Muscle of leg (tissue), 11 donors: ENCODE data around the gene CACNA2D1. TPM values are rescaled to one million over a fixed set of nuclear protein-coding genes. Genes with fewer than 3 reads are reported as not detected.
"Not testable (repeated sequence)": the region's sequence is repeated elsewhere in the genome, so short reads cannot be mapped to it uniquely, and the experiment has no call there.

Experiments
- DNase-seq: peaks from one replicate; pipeline ENCODE4 v3.0.0; 2013
- H3K27ac ChIP-seq: one replicate; pipeline ENCODE4 v1.5.1; 2013; ENCODE audit warnings: mild to moderate bottlenecking, low read length, control low read depth
- H3K27me3 ChIP-seq: one replicate; pipeline ENCODE4 v1.6.1; 2013; ENCODE audit warnings: low read length; ENCODE audit not compliant: control insufficient read depth, insufficient read depth
- H3K36me3 ChIP-seq: one replicate; pipeline ENCODE4 v1.6.1; 2013; ENCODE audit warnings: low read length; ENCODE audit not compliant: control insufficient read depth, insufficient read depth
- H3K4me1 ChIP-seq: one replicate; pipeline ENCODE4 v1.6.1; 2013; ENCODE audit warnings: low read length; ENCODE audit not compliant: control insufficient read depth, insufficient read depth
- H3K4me3 ChIP-seq: one replicate; pipeline ENCODE4 v1.5.1; 2013; ENCODE audit warnings: low read length, control low read depth
- H3K9me3 ChIP-seq: replicated peaks from 2 replicates; pipeline ENCODE4 v1.6.1; 2013; ENCODE audit warnings: low read depth, low read length; ENCODE audit not compliant: control insufficient read depth
- WGBS: methylation state at CpG from one replicate; pipeline ENCODE4 v1.1.5; 2013; ENCODE audit warnings: missing lambda C conversion rate; ENCODE audit not compliant: insufficient coverage; 5-methylcytosine and 5-hydroxymethylcytosine counted together
- polyA plus RNA-seq, 8 donors: library from polyadenylated mRNA; unstranded; fragments of 120-200 nt; gene quantifications; one replicate each; pipeline versions ENCODE4 v1.2.1 to v1.2.3, GENCODE V29; 2013; ENCODE audit warnings: inconsistent platforms in 1 of 8, low replicate concordance in 1 of 8; ENCODE audit not compliant: insufficient read length in 8 of 8, insufficient read depth in 1 of 8
- total RNA-seq: library from RNA; stranded (reverse); fragments of 120-200 nt; gene quantifications from one replicate; pipeline ENCODE4 v1.2.4, GENCODE V29; 2013

CACNA2D1 gene
- total and polyA plus RNA-seq, 9 donors: 50.5 to 136 (median 89.1) TPM

DNA sequence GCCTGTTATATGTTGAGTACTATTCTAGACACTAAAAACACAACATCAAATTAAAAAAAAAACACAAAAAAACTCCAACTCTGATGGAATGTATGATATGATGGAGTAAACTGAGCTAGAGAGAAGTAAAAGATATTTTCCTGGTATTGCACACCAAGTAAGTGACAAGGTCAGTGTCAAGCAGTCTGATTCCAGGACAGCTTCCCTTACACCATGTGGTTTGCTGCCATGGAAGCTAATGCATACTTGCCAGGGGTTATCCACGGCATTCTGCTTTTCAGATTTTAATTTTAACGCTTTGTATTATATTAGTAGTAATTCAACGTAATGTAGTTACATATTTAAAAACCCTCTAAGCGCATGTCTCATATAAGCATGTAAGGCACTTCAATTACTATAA is 48.4 kb downstream of the CACNA2D1 start:
- Histone ChIP-seq H3K4me3 (no peak overlapping the region), H3K27ac (no peak overlapping the region), H3K27me3 (no peaks in the 10 kb centered on the region), H3K36me3 (no peaks in the 10 kb centered on the region), H3K4me1 (no peaks in the 10 kb centered on the region), H3K9me3 (peaks cover 2% of the 10 kb centered on the region)
- no peak for DNase-seq
- WGBS: no CpG with 5 or more reads among the region's 4 CpGs

DNA sequence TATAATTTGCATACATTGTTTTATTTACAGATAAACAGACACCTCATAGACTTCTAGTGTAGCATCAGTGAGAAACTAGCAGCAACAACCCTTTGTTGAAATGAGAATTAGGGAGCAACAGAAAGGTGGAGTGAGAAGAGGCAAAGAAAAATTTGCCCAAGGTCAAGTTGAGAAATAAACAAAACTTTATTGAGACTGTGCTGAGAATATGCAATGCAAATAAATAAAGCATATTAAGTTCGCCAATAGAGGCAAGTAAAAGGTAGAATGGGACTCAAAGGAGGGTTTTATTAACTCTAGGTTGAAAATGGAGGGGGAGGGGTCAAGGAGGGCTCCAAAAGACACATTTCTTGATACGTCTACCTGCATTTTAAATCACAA is 49.7 kb downstream of the CACNA2D1 start:
- H3K4me1 ChIP-seq: no peaks in the 10 kb centered on the region
- no CpG with 5 or more reads among the region's 2 CpGs for WGBS
- H3K27me3 ChIP-seq: no peaks in the 10 kb centered on the region
- peaks cover 2% of the 10 kb centered on the region for H3K9me3 ChIP-seq
- no peaks in the 10 kb centered on the region for H3K36me3 ChIP-seq
- no peak overlapping the region for H3K4me3 ChIP-seq
- DNase-seq: no peak
- no peak overlapping the region for H3K27ac ChIP-seq

DNA sequence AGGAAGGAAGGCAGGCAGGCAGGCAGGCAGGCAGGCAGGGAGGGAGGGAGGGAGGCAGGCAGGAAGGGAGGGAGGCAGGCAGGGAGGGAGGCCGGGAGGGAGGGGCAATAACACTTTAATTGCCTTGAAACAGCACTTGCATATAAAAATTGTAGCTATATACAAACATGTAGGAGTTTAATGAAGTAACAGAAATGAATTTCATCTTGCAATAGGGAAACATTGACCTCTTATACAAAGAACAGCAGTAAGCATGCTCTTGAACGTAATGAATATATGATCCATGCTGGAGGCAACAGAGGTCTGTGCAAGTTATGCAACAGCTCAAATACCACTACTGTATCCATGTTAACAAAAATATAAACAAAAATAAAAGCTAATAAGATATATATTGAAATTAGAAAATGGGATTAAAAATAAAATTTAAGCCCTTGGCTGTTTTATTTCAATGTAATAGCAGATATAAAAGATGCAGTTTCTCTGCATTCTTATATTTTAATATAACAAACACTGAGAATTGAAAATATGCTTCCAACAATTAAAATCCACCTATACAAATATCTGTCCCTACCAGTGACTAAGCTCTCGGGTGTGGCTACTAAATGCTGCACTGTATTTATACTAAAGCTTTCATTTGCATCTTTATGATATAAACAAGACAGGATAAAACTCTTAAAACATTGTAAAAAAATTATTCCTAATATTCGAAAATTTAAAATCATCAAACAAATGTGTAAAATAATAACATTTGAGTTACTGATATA is 50.3 kb downstream of the CACNA2D1 start:
- H3K36me3 ChIP-seq: no peaks in the 10 kb centered on the region
- no peaks in the 10 kb centered on the region for H3K4me1 ChIP-seq
- H3K27me3 ChIP-seq: no peaks in the 10 kb centered on the region
- no CpG with 5 or more reads among the region's 4 CpGs for WGBS
- H3K9me3 ChIP-seq: peaks cover 2% of the 10 kb centered on the region
- H3K4me3 ChIP-seq: no peak overlapping the region
- DNase-seq: no peak
- H3K27ac ChIP-seq: no peak overlapping the region

DNA sequence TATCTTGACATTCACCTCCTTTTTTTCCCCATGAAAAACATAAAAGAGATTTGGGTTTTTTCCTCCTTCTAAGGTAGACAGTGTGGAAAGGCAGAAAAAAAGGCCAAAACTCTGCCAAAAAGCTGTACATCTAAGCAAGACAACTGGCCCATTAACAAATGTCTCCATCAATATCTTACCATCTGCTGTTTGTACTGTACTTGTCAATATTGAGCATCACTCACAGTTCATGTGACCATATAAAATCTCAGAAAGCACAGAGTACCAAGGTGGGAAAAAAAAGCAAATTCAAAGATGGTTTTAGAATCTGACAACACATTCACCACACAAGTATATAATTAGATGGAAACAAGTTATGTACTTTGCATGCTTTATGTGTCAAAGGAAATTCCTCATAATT is 52.6 kb downstream of the CACNA2D1 start:
- Histone ChIP-seq H3K9me3 (peaks cover 2% of the 10 kb centered on the region), H3K4me3 (no peak overlapping the region), H3K36me3 (no peaks in the 10 kb centered on the region), H3K4me1 (no peaks in the 10 kb centered on the region), H3K27me3 (no peaks in the 10 kb centered on the region), H3K27ac (no peak overlapping the region)
- DNase-seq: no peak

DNA sequence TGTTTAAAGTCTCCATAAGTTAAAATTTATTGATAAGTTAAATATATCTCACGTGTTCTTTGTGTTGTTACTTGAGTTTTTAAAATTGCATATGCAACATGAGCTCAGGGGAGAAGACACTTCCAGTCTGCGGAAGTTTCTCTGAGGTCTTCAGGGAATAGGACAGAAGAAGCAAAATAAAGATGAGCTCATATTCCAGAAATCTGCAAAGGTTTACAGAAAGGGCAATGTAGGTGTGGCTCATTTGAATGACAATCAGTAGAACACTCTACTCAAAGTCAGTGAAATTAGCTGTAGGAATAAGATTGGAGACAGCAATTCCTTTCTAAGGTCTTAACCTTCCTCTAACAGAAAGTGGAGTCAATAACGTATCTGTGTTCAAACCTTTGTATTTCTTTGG is 53.7 kb downstream of the CACNA2D1 start:
- 57% methylated on average over 2 of the region's 3 CpGs for WGBS
- Histone ChIP-seq H3K27ac (no peak overlapping the region), H3K9me3 (peaks cover 2% of the 10 kb centered on the region), H3K27me3 (no peaks in the 10 kb centered on the region), H3K4me1 (no peaks in the 10 kb centered on the region), H3K36me3 (no peaks in the 10 kb centered on the region), H3K4me3 (no peak overlapping the region)
- peak; percentile 65 for DNase-seq

DNA sequence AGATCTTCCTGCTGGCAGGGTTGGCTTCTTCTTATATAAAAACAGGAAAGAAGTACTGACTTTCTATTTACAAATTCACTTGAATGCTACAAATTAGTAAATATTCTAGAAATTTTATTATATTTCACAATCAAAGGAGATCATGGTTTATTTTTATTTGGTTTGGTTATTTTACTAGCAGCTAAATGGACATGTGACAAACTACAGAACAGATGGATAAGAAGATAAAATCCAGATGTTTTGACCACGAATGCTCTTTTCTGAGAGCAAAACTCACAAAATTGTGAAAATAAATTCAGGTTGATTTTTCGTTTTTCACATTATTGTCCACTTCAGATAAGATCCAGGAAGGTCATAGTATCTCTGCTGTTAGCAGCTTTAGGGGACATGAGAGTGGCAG is 55.4 kb downstream of the CACNA2D1 start:
- Histone ChIP-seq H3K4me1 (no peaks in the 10 kb centered on the region), H3K9me3 (peaks cover 2% of the 10 kb centered on the region), H3K4me3 (no peak overlapping the region), H3K27ac (no peak overlapping the region), H3K36me3 (no peaks in the 10 kb centered on the region), H3K27me3 (no peaks in the 10 kb centered on the region)
- 29% methylated on average over 2 of the region's 2 CpGs for WGBS
- peak; percentile 42 for DNase-seq

DNA sequence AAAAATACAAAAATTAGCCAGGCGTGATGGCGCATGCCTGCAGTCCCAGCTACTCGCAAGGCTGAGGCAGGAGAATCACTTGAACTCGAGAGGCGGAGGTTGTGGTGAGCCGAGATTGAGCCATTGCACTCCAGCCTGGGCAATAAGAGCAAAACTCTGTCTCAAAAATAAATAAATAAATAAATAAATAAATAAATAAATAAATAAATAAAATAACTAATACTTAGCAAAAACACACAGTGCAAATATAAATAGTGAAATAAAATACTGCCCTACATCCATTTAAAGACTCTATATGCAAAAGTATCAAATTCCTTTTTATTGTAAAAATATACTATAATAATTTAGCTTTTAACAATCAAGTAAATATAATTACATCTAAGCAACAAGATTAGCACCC is 57.0 kb downstream of the CACNA2D1 start:
- WGBS: no CpG with 5 or more reads among the region's 6 CpGs
- H3K4me1 ChIP-seq, H3K9me3 ChIP-seq, H3K36me3 ChIP-seq, H3K27me3 ChIP-seq, DNase-seq, H3K4me3 ChIP-seq, H3K27ac ChIP-seq: not testable (repeated sequence)

DNA sequence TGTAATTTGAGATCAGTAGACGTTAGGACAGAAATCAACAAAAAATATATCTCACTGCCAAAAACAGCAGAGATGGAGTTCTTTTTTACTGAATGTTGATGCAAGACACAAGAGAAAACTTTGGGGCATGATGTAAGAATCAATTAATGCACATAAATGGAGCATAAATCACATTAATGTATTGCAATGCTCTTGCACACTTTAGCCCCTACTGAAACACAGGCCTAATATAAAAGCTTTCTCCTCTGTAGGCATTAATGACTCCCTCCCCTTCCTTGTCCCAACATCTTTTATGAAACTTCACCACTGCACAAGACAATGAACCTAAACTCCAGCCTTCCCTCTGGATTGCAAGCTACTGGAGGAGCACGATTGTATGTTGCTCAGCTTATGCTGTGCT is 58.8 kb downstream of the CACNA2D1 start:
- Histone ChIP-seq H3K9me3 (no peaks in the 10 kb centered on the region), H3K4me3 (no peak overlapping the region), H3K4me1 (no peaks in the 10 kb centered on the region), H3K36me3 (no peaks in the 10 kb centered on the region), H3K27ac (no peak overlapping the region), H3K27me3 (no peaks in the 10 kb centered on the region)
- no peak for DNase-seq
- WGBS: 88% methylated on average over 1 of the region's 2 CpGs

DNA sequence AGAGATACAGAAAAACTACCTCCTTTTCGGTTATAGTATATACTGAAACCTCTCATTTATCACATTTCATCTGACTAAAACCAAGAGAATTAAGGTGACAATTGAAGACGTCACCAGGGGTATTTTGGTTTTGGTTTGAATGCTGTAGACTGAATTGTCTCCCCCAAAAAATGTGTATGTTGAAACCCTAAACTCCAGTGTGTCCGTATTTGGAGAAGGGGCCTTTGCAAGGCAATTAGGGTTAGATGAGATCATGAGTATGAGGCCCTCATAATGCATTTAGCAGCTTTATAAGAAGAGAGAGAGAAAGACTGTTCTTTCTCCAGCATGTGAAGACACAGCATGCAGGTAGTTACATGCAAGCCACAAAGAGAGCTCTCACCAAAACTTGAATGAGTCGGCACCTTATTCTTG is 59.5 kb downstream of the CACNA2D1 start:
- DNase-seq: no peak
- H3K27me3 ChIP-seq: no peaks in the 10 kb centered on the region

DNA sequence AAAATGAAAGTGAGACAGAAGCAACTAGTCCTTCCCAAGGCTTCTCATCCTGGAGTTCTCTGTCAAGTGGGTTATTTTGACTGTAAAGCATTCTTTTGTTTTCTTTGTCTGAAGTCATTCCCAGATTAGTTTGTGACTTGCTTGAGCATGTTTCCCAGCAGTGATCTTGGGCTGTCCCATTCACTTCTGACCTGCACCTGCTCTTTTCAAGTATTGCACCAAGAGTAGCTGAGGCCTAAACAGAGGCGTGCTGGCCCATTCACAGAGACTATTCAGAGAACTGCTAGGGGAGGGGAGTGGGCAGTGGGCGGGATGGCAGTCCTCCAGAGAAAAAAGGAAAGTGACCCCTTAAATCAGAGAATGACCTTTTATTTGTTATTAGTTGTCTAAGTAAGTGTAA is 61.3 kb downstream of the CACNA2D1 start:
- no peaks in the 10 kb centered on the region for H3K27me3 ChIP-seq
- H3K27ac ChIP-seq: no peak overlapping the region
- no peaks in the 10 kb centered on the region for H3K4me1 ChIP-seq
- H3K9me3 ChIP-seq: no peaks in the 10 kb centered on the region
- DNase-seq: peak; percentile 24
- no peaks in the 10 kb centered on the region for H3K36me3 ChIP-seq
- no CpG with 5 or more reads among the region's 2 CpGs for WGBS
- H3K4me3 ChIP-seq: no peak overlapping the region

More for the DNA sequence above, 59.5 kb downstream of the CACNA2D1 start:
- H3K4me1 ChIP-seq: no peaks in the 10 kb centered on the region
- no peaks in the 10 kb centered on the region for H3K9me3 ChIP-seq
- H3K36me3 ChIP-seq: no peaks in the 10 kb centered on the region
- 40% methylated on average over 1 of the region's 4 CpGs for WGBS
- no peak overlapping the region for H3K4me3 ChIP-seq
- no peak overlapping the region for H3K27ac ChIP-seq

DNA sequence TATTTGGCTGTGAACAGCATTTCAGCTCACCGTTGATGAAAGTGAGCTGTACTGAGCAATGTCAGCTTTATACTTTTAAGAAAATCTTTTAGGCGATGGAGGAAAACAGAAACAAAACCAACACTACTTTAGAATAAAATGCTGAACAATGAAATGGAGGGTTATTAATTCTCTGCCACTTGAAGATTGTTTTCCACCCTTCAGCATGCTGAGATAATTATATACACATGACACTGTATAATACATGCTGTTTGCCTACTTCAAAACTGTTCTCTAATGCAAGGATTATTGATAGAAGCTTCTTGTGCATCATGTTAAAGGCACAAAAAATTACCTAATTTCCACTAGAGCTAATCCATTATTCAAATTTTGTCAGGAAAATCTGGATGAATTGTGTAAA is 66.8 kb downstream of the CACNA2D1 start:
- DNase-seq: no peak
- no CpG with 5 or more reads among the region's 2 CpGs for WGBS
- H3K27ac ChIP-seq: no peak overlapping the region
- no peaks in the 10 kb centered on the region for H3K4me1 ChIP-seq
- H3K36me3 ChIP-seq: no peaks in the 10 kb centered on the region
- H3K27me3 ChIP-seq: no peaks in the 10 kb centered on the region
- H3K4me3 ChIP-seq: no peak overlapping the region
- H3K9me3 ChIP-seq: no peaks in the 10 kb centered on the region
